Effector memory CD8-positive, alpha-beta T cell (primary cell): ENCODE data around the gene SLC5A9.
A peak's percentile ranks its signal among the peaks of the same experiment; 100 is the strongest.

ENCODE experiments used
- ATAC-seq: fragments of 150-1000 bp; cut with Tn5 transposase; replicated peaks from 2 replicates; pipeline ENCODE4 v1.10.0; 2021; ENCODE audit warnings: mild to moderate bottlenecking, moderate library complexity
- DNase-seq, 3 experiments: peaks; one replicate each; pipeline ENCODE4 v3.0.0; 2021
- H3K27ac Mint-ChIP-seq, 2 donors: one replicate each; pipeline ENCODE4 v1.8.0; 2022; ENCODE audit warnings: mild to moderate bottlenecking in 2 of 2, mixed read lengths in 2 of 2, moderate library complexity in 2 of 2
- H3K27me3 Mint-ChIP-seq, 2 donors: one replicate each; pipeline ENCODE4 v1.8.0; 2022; ENCODE audit warnings: mixed read lengths in 2 of 2
- H3K36me3 Mint-ChIP-seq: one replicate; pipeline ENCODE4 v1.8.0; 2022; ENCODE audit warnings: mild to moderate bottlenecking, moderate library complexity, mixed read lengths; ENCODE audit not compliant: insufficient read depth
- H3K4me1 Mint-ChIP-seq, 2 donors: one replicate each; pipeline ENCODE4 v1.8.0; 2022; ENCODE audit warnings: low read depth in 2 of 2, mixed read lengths in 2 of 2
- H3K4me3 Mint-ChIP-seq, 2 donors: one replicate each; pipeline ENCODE4 v1.8.0; 2022; ENCODE audit warnings: mild to moderate bottlenecking in 2 of 2, mixed read lengths in 2 of 2, moderate library complexity in 2 of 2
- H3K9me3 Mint-ChIP-seq, 2 donors: one replicate each; pipeline ENCODE4 v1.8.0; 2022; ENCODE audit warnings: mixed read lengths in 2 of 2
- total RNA-seq, 9 experiments: gene quantifications; one replicate each; lab custom pipeline; 2026; lab: John Stamatoyannopoulos, UW

The SLC5A9 gene
- total RNA-seq = 0 to 0.11 (median 0) reads per million in 9 experiments

DNA sequence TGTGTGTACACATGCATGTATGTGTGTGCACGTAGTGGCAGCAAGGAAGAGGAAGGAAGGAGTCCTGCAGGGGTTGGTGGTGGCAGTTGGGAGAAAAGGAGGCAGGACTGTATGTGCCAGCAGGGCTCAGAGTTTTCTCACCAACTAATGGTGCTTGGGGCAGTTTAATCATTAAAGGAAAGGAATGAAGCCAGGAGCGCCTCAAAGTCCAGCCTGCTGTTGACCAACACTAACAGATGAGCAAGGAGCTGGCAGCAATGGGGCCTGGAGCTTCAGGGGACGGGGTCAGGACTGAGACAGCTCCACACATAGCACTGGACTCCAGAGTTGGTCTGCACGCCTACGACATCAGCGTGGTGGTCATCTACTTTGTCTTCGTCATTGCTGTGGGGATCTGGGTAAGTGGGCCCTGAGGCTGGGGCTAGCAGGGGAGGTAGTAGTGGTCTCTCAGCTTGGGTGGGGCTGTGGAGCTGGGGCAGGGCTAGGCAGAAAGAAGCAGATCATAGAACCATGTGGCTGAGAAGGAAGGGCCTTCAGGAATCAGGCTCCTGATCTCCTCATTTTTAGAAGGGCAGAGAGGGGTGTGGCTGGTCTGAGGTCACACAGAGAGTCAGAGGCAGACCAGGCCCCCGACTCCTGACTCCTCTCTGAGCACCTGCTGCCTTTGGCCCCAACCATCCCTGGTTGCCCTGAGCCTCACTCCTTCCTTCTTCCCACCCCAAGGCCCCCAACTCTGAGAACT is at the start of gene SLC5A9:
Gene SLC5A9 (plus strand): TSS at position 216 of the 742 bp plus-strand sequence. CDS start 21 bp downstream, at position 237.
- Mint-ChIP-seq H3K27me3 (no peaks in the 10 kb centered on the region), H3K4me1 (peaks cover 3 to 7% of the 10 kb centered on the region in 2 donors), H3K9me3 (no peaks in the 10 kb centered on the region), H3K4me3 (no peak within 1 kb of the TSS), H3K36me3 (no peaks in the 10 kb centered on the region), H3K27ac (peak within 1 kb of the TSS in 1 of 2 donors; percentile 1)
- ATAC-seq (no peak), DNase-seq (no peak)

DNA sequence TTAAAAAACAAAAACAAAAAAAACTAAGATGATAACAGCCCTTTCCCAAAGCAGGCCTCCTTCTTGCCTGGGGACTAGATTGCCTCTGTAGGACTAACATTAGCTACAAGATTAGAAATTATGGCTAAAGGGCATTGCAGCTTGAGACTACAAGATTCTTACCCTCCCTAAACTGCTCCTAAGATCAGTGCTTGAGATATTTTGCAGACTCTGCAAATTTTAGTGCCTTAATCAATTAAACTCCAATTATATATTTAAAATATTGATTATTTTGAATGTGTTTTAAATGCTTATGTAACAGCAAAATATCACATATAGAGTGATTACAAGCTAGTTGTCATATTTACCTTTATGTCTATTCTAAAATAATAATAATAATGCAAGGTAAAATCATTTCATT is 47.4 kb upstream of the SLC5A9 start:
- Mint-ChIP-seq H3K9me3 (peaks cover 0 to 7% of the 10 kb centered on the region in 2 donors), H3K27me3 (peaks cover 30 to 49% of the 10 kb centered on the region in 2 donors), H3K27ac (no peak overlapping the region), H3K36me3 (no peaks in the 10 kb centered on the region), H3K4me3 (no peak overlapping the region), H3K4me1 (no peaks in the 10 kb centered on the region)
- ATAC-seq (no peak), DNase-seq (no peak)

DNA sequence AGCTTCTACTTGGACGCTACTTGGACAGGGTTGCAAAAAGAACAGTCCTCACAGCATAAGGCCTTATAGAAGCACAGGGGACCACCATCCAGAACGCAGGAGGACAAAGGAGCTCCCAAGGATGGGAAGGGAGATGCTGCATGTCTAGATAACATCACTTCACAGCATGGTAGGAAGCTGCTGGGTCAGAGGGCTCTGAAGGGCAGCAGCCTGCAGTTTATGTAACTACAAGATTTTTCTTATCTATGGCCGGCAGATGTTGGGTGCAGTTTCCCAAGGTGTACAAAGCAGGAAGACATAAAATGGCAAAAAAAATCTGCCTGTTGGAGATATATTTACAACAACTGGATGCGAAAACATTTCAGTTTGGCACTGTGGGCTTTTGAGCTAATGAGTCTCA is 45.3 kb upstream of the SLC5A9 start:
- Mint-ChIP-seq H3K4me3 (no peak overlapping the region), H3K4me1 (no peaks in the 10 kb centered on the region), H3K9me3 (no peaks in the 10 kb centered on the region), H3K27me3 (peaks cover 17 to 30% of the 10 kb centered on the region in 2 donors), H3K27ac (no peak overlapping the region), H3K36me3 (no peaks in the 10 kb centered on the region)
- no peak for DNase-seq
- no peak for ATAC-seq

DNA sequence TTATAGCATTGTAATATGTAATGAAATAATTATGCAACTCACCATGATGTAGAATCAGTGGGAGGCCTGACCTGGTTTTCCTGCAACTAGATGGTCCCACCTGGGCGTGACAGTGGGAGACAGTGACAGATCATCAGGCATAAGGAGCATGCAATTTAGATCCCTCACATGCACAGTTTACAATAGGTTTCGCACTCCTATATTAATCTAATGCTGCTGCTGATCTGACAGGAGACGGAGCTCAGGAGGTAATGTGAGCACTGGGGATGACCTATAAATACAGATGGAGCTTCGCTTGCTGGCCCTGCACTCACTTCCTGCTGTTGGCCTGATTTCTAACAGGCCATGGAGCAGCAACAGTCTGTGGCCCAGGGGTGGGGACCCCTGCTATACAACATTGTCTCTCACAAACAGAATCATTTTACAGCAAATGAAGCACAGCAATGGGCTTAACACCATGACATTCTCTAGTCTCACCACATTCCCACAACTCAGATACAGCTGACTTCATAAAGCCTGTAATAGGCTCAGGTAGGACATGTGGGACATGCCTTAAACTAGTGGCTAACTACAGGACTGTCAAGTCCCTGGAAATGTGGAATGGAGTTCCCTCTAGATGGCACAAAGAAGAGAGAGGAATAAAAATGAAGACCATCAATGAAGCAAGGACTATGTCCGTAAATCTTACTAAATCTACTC is 40.7 kb upstream of the SLC5A9 start:
- DNase-seq = no peak
- Mint-ChIP-seq H3K27ac (no peak overlapping the region), H3K36me3 (no peaks in the 10 kb centered on the region), H3K27me3 (peaks cover 12 to 17% of the 10 kb centered on the region in 2 donors), H3K4me1 (no peaks in the 10 kb centered on the region), H3K4me3 (no peak overlapping the region), H3K9me3 (peaks cover 0 to 1% of the 10 kb centered on the region in 2 donors)
- no peak for ATAC-seq

DNA sequence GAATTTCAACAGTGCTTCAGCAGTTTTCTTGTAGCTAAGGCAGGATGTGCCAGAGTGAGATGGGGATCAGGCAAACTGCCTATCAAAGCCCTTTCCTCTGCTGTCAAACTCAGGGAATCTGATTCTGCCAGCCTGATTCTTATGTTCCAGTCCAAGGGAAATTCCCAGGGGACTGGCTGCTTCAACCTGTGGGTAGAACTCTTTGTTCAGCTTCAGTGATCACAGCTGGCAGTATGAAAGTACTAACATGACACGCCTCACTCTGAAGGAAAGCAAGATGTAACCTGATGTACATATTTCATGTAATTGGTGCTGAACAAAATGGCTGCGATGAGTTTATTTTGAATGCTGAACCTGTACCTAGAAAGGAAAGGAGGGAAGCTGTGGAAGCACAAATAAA is 40.1 kb upstream of the SLC5A9 start:
- Mint-ChIP-seq H3K9me3 (peaks cover 0 to 5% of the 10 kb centered on the region in 2 donors), H3K4me1 (no peaks in the 10 kb centered on the region), H3K27me3 (peaks cover 10 to 11% of the 10 kb centered on the region in 2 donors), H3K36me3 (no peaks in the 10 kb centered on the region), H3K4me3 (no peak overlapping the region), H3K27ac (no peak overlapping the region)
- no peak for ATAC-seq
- no peak for DNase-seq

DNA sequence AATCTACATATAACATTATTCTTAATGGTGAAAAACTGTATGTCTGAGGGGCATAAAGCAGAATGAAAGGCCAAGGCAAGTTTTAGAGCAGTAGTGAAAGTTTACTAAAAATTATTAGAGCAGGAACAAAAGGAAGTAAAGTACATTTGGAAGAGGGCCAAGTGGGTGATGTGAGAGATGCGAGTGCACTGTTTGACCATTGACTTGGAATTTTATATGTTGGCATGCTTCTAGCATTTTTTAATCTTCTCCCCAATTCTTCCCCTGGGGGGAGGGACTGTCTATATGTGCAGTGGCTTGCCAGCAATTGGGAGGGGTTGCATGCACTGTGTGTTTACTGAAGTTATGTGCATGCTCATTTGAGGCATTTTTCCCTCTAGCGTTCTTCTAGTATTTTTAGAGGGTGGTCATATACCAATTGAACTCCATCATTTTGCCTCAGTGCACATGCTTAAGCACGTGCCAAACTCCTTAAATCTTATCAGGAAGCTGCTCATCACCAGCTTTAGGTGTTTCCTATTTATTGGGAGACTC is 36.1 kb upstream of the SLC5A9 start:
- Mint-ChIP-seq H3K4me3 (no peak overlapping the region), H3K27ac (no peak overlapping the region), H3K36me3 (no peaks in the 10 kb centered on the region), H3K9me3 (peaks cover 2 to 12% of the 10 kb centered on the region in 2 donors), H3K4me1 (no peaks in the 10 kb centered on the region), H3K27me3 (peaks cover 16 to 17% of the 10 kb centered on the region in 2 donors)
- no peak for ATAC-seq
- no peak for DNase-seq

DNA sequence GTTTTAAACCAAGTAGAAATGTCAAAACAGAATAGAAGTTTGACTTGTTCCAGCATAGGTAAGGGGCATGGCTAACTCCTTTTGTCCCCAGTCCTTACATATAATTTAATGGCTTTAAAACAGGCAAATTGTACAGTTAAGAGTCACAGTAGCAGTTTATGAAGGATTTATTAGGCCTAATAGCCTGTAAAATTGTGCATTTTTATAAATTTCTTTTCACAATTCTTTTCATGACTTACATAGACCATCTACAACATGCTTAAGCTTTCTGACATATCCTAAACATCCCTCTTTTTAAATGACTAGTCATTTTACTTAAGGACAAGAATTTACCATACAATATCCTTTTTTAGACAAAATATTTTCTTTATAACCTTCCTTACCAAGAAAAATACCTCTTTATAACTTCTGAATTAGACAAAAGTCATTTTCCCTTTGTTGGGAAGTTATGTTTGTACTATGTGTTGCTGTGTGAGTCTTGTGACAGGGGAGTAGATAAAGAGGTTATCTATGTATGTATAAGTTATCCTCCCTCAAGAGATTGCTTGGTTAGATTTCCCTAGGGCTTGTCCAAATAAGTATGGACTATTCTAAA is 34.5 kb upstream of the SLC5A9 start:
- no peaks in the 10 kb centered on the region for H3K4me1 Mint-ChIP-seq
- no peak overlapping the region for H3K27ac Mint-ChIP-seq
- H3K9me3 Mint-ChIP-seq = peaks cover 2 to 12% of the 10 kb centered on the region in 2 donors

DNA sequence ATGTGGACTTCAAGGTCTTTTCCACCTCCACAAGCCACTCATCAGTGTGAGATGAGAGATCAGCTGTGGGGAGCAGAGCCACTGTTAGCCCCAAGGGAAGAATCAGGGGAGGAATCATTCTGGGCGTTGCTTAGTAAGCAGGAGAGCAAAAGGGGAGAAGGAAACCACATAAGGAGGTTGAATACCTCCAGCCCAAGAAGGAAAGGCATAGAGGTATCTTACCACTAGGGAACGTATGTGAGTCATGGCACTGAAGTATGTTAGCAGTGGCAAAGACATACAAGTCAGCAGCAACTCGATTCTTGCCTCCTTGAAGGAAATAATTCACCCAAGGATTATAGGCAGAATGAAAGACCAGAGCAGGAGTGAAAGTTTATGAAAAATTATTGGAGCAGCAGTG is 31.6 kb upstream of the SLC5A9 start:
- Mint-ChIP-seq H3K4me3 (no peak overlapping the region), H3K9me3 (peaks cover 2 to 12% of the 10 kb centered on the region in 2 donors), H3K27ac (no peak overlapping the region), H3K36me3 (no peaks in the 10 kb centered on the region), H3K4me1 (no peaks in the 10 kb centered on the region), H3K27me3 (peaks cover 11 to 17% of the 10 kb centered on the region in 2 donors)
- no peak for DNase-seq
- ATAC-seq = no peak

More for the DNA sequence above, 34.5 kb upstream of the SLC5A9 start:
- DNase-seq (no peak), ATAC-seq (no peak)
- Mint-ChIP-seq H3K4me3 (no peak overlapping the region), H3K36me3 (no peaks in the 10 kb centered on the region), H3K27me3 (peaks cover 11 to 17% of the 10 kb centered on the region in 2 donors)

DNA sequence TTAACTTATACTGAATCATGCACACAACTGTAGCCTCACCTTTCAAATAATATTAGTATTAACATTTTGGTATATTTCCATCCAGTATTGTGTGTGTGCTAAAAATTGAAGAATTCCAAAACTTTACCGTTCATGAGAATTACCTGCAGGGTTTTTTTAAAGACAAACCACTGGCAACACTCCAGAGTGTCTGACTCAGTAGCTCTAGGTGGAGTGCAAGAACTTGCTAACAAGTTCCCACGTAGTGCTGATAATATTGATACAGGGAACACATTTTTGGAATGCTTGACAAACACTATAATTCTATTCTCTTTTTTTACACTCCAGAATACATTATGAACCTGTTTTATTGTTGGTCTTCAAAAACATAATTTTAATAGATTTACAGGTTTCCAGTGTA is 27.7 kb upstream of the SLC5A9 start:
- no peak overlapping the region for H3K27ac Mint-ChIP-seq
- no peaks in the 10 kb centered on the region for H3K36me3 Mint-ChIP-seq
- ATAC-seq = no peak
- no peak for DNase-seq
- H3K9me3 Mint-ChIP-seq = no peaks in the 10 kb centered on the region
- peaks cover 13 to 19% of the 10 kb centered on the region in 2 donors for H3K27me3 Mint-ChIP-seq
- no peaks in the 10 kb centered on the region for H3K4me1 Mint-ChIP-seq
- H3K4me3 Mint-ChIP-seq = no peak overlapping the region

DNA sequence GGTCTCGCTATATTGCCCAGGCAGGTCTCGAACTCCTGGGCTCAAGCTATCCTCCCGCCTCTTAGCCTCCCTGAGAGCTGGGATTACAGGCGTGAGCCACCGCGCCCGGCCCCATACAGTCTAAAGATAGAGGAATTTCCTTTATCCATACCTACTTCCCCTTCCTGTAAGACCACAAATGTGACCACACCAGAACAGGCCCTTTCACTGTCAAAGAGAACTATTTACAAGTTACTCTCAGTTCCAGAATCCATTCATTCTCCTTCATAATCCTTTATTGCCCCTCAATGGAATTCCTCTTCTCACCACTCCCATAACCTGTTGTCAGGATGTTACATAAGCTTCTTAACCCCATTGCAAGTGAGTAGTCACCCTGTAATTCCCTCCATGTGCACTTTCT is 26.3 kb upstream of the SLC5A9 start:
- H3K27me3 Mint-ChIP-seq = peaks cover 9 to 10% of the 10 kb centered on the region in 2 donors

DNA sequence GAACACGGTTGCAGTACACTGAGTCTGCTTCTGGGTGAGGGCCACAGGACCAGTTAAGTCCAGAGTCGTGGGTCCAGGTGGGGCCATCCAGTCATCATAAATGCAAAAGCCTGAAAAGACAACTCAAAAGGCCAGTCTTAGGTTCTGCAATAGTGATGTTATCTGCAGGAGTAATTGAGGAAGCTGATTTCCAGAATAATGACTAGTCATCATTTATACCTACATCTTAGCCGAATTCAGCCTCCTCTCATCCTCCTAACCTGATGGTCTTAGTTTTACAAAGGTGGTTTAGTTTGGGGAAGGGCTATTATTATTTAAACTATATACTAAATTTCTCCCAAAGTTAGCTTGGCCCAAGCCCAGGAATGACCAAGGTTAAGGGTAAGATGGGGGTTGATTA is 23.5 kb upstream of the SLC5A9 start:
- Mint-ChIP-seq H3K9me3 (no peaks in the 10 kb centered on the region), H3K27ac (no peak overlapping the region), H3K36me3 (no peaks in the 10 kb centered on the region), H3K27me3 (peaks cover 10% of the 10 kb centered on the region in 2 donors), H3K4me3 (no peak overlapping the region), H3K4me1 (no peaks in the 10 kb centered on the region)
- DNase-seq (no peak), ATAC-seq (no peak)

More for the DNA sequence above, 26.3 kb upstream of the SLC5A9 start:
- H3K36me3 Mint-ChIP-seq = no peaks in the 10 kb centered on the region
- no peak overlapping the region for H3K27ac Mint-ChIP-seq
- H3K9me3 Mint-ChIP-seq = no peaks in the 10 kb centered on the region
- H3K4me3 Mint-ChIP-seq = no peak overlapping the region
- no peak for ATAC-seq
- DNase-seq = no peak
- H3K4me1 Mint-ChIP-seq = no peaks in the 10 kb centered on the region

DNA sequence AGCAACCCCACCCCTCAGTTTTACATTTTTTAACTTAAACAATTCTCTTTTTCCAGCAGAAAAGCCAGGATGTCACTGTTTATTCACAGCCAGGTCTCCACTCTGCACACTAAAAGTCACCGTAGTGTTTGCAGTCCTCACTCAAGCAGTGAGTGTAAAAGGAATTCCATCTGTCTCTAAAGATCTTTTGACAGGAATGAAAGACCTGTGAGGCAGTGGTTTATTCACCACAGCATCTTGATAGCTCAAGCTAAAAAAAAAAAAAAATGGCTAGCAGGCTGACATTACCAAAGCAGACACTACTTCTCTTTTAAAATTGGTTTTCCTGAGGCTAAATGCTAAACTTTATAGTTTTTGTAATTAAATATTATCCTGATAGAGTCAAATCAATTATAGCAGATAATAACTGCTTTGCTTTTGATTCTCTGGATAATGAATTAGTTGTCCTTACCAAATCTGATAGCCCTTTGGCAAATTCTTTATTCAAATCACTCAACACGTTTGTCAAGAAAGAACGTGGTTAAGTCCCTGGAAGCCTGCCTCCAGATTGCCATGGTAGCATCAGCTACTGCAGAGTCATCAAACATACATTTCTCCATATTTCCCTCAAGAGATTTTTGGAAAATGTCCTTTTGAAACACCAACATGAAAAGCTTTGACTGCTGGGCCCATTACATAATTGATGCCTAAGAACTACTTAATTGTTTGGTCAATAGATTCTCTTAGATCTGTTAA is 22.2 kb upstream of the SLC5A9 start:
- Mint-ChIP-seq H3K27ac (no peak overlapping the region), H3K4me1 (no peaks in the 10 kb centered on the region)

More for the DNA sequence above, 22.2 kb upstream of the SLC5A9 start:
- Mint-ChIP-seq H3K27me3 (peaks cover 10 to 18% of the 10 kb centered on the region in 2 donors), H3K9me3 (no peaks in the 10 kb centered on the region), H3K4me3 (no peak overlapping the region), H3K36me3 (no peaks in the 10 kb centered on the region)
- DNase-seq (no peak), ATAC-seq (no peak)
